ENCODE data around the gene LTB. TPM values are rescaled to one million over a fixed set of nuclear protein-coding genes. Genes with fewer than 3 reads are reported as not detected.
A peak's percentile ranks its signal among the peaks of the same experiment; 100 is the strongest.

The LTB gene
- total RNA-seq (2022) (not detected in 2 replicates), Bru-seq, nascent RNA (not detected), BruChase-seq, experiment 1, labeled RNA remaining after a 2-hour chase (not detected), BruChase-seq, experiment 2, labeled RNA remaining after a 6-hour chase (not detected)
- long read RNA-seq = 0 reads

- no peak for DNase-seq
- no peaks in the 10 kb centered on the region for H3K27me3 ChIP-seq (replicated peaks; ENCODE audit: control insufficient read depth, insufficient read depth, low read length)
- CTCF ChIA-PET = interaction anchor here (7.2 kb wide), 1 partner anchor 15 kb away, joined by 80 read pairs; no protein-coding TSS in a partner anchor
- peaks cover 18% of the 10 kb centered on the region for H3K4me1 Mint-ChIP-seq (ENCODE audit: low read depth, unreplicated experiment)
- peak within 1 kb of the TSS; percentile 83 for H3K27ac Mint-ChIP-seq (ENCODE audit: unreplicated experiment)
- H3K4me3 Mint-ChIP-seq (ENCODE audit: unreplicated experiment) = peak within 1 kb of the TSS; percentile 97
- POLR2A ChIA-PET = no interaction called here
- intact Hi-C loops (cut with micrococcal nuclease; ENCODE audit: unreplicated experiment) = no loop called here
- H3K4me1 ChIP-seq = peaks cover 3% of the 10 kb centered on the region; the same call in 1 of the 2 replicates
- peaks cover 5% of the 10 kb centered on the region for H3K36me3 Mint-ChIP-seq (ENCODE audit: insufficient read depth, unreplicated experiment)
- no TSS peak for BruUV-seq (replicated peaks)
- no peaks in the 10 kb centered on the region for H3K36me3 ChIP-seq (ENCODE audit: control insufficient read depth, insufficient read depth, low read length)
- TF ChIP-seq CTCF (IDR thresholded peaks at IDR 0.05; ENCODE audit: insufficient read depth in 1 of 2, low read depth in 1 of 2, low read length in 1 of 2, severe bottlenecking in 1 of 2, unreplicated experiment in 1 of 2) = no peak
- H3K9me3 Mint-ChIP-seq (ENCODE audit: unreplicated experiment) = no peaks in the 10 kb centered on the region
- peak within 1 kb of the TSS; percentile 80 for H3K4me3 ChIP-seq (ENCODE audit: low read depth, low read length)
- no peaks in the 10 kb centered on the region for H3K9me3 ChIP-seq
- H3K27me3 Mint-ChIP-seq (ENCODE audit: insufficient read depth, unreplicated experiment) = no peaks in the 10 kb centered on the region
These were observed at the start of gene LTB for GRCh38 chr6:31582230-31582643. Gene LTB (minus strand): TSS chr6:31582424. CDS start chr6:31582417, 7 bp downstream.

GRCh38 chr6:31631681-31632278 is 49.6 kb upstream of the LTB start:
- no TSS peak for BruUV-seq (replicated peaks)
- no peak for TF ChIP-seq CTCF (IDR thresholded peaks at IDR 0.05; ENCODE audit: insufficient read depth in 1 of 2, low read depth in 1 of 2, low read length in 1 of 2, severe bottlenecking in 1 of 2, unreplicated experiment in 1 of 2)
- POLR2A ChIA-PET = no interaction called here
- no peak overlapping the region for H3K4me3 ChIP-seq (ENCODE audit: low read depth, low read length)
- CTCF ChIA-PET = no interaction called here
- H3K36me3 ChIP-seq (ENCODE audit: control insufficient read depth, insufficient read depth, low read length) = peaks cover 10% of the 10 kb centered on the region
- Mint-ChIP-seq H3K27me3 (ENCODE audit: insufficient read depth, unreplicated experiment) (no peaks in the 10 kb centered on the region), H3K9me3 (ENCODE audit: unreplicated experiment) (no peaks in the 10 kb centered on the region), H3K4me3 (ENCODE audit: unreplicated experiment) (no peak overlapping the region), H3K4me1 (ENCODE audit: low read depth, unreplicated experiment) (no peaks in the 10 kb centered on the region), H3K27ac (ENCODE audit: unreplicated experiment) (peak overlapping the region; percentile 30), H3K36me3 (ENCODE audit: insufficient read depth, unreplicated experiment) (peaks cover 91% of the 10 kb centered on the region)
- intact Hi-C loops (cut with micrococcal nuclease; ENCODE audit: unreplicated experiment) = no loop called here
- no peaks in the 10 kb centered on the region for H3K9me3 ChIP-seq
- no peak for DNase-seq
- H3K4me1 ChIP-seq = no peaks in the 10 kb centered on the region
- no peaks in the 10 kb centered on the region for H3K27me3 ChIP-seq (replicated peaks; ENCODE audit: control insufficient read depth, insufficient read depth, low read length)

- Mint-ChIP-seq H3K27ac (ENCODE audit: unreplicated experiment) (no peak overlapping the region), H3K27me3 (ENCODE audit: insufficient read depth, unreplicated experiment) (no peaks in the 10 kb centered on the region), H3K4me1 (ENCODE audit: low read depth, unreplicated experiment) (no peaks in the 10 kb centered on the region), H3K9me3 (ENCODE audit: unreplicated experiment) (no peaks in the 10 kb centered on the region), H3K4me3 (ENCODE audit: unreplicated experiment) (no peak overlapping the region), H3K36me3 (ENCODE audit: insufficient read depth, unreplicated experiment) (peaks cover 91% of the 10 kb centered on the region)
- Histone ChIP-seq H3K4me3 (ENCODE audit: low read depth, low read length) (no peak overlapping the region), H3K36me3 (ENCODE audit: control insufficient read depth, insufficient read depth, low read length) (peaks cover 13% of the 10 kb centered on the region), H3K4me1 (no peaks in the 10 kb centered on the region), H3K9me3 (no peaks in the 10 kb centered on the region), H3K27me3 (replicated peaks; ENCODE audit: control insufficient read depth, insufficient read depth, low read length) (no peaks in the 10 kb centered on the region)
- intact Hi-C loops (cut with micrococcal nuclease; ENCODE audit: unreplicated experiment) = no loop called here
- POLR2A ChIA-PET = no interaction called here
- CTCF ChIA-PET = no interaction called here
- DNase-seq = no peak
- TF ChIP-seq CTCF (IDR thresholded peaks at IDR 0.05; ENCODE audit: insufficient read depth in 1 of 2, low read depth in 1 of 2, low read length in 1 of 2, severe bottlenecking in 1 of 2, unreplicated experiment in 1 of 2) = no peak
- BruUV-seq (replicated peaks) = TSS peak; percentile 13
These were observed 49.0 kb upstream of the LTB start for GRCh38 chr6:31631209-31631608.
